GM12878 (cell line): ENCODE results near the gene HMCN1. TPM values are rescaled to one million over a fixed set of nuclear protein-coding genes. Genes with fewer than 3 reads are reported as not detected.

Experiments used
- ATAC-seq: fragments of 200-7000 bp; cut with Tn5 transposase; 3 replicates; pipeline ENCODE4 v1.9.1; 2020; ENCODE audit warnings: mild to moderate bottlenecking, moderate library complexity
- BruUV-seq: library from RNA; stranded (reverse); fragments of 400-500 nt; replicated peaks from 2 replicates; lab custom pipeline; 2021; lab: Mats Ljungman, UMichigan
- CTCF ChIA-PET: fragments of 300-600 bp; sonication (Branson Sonifier 250); formaldehyde crosslinking; extraction: SDS; loops from one replicate; lab custom pipeline; 2021; ENCODE audit warnings: inconsistent platforms; lab: Yijun Ruan, JAX
- POLR2A ChIA-PET: fragments of 350-600 bp; formaldehyde crosslinking; extraction: SDS; loops from one replicate; lab custom pipeline; 2021; ENCODE audit warnings: inconsistent platforms; lab: Charles Lee
- RAD21 ChIA-PET: fragments of 300-600 bp; sonication (Branson Sonifier 250); formaldehyde crosslinking; loops from one replicate; lab custom pipeline; 2023; ENCODE audit warnings: antibody characterized with exemption; ENCODE audit not compliant: unreplicated experiment; lab: Charles Lee
- SMC1A ChIA-PET: fragments of 300-600 bp; sonication (Branson Sonifier 250); formaldehyde crosslinking; loops from one replicate; lab custom pipeline; 2023; ENCODE audit not compliant: unreplicated experiment, uncharacterized antibody; lab: Charles Lee
- DNase-seq: peaks from one replicate; pipeline ENCODE4 v3.0.0-alpha.2; 2011; ENCODE audit warnings: low read depth, low spot score
- FAIRE-seq: peaks from 3 replicates; lab custom pipeline; 2011; peaks lifted over from hg19 to GRCh38; lab: Jason Lieb, UNC
- H2AFZ ChIP-seq: 2 replicates; pipeline ENCODE4 v1.6.0; 2011; ENCODE audit warnings: low read depth, low read length, control low read depth; ENCODE audit not compliant: control insufficient read depth
- H3K27ac ChIP-seq: 2 replicates; pipeline ENCODE4 v1.5.1; 2011; ENCODE audit warnings: control low read depth; ENCODE audit not compliant: control insufficient read depth, insufficient read depth
- H3K27me3 ChIP-seq, 2 experiments: replicated peaks in 1 of 2; 2 replicates each; pipeline versions ENCODE4 v1.6.0 to v1.6.1; 2011; ENCODE audit warnings: low read length in 1 of 2; ENCODE audit not compliant: control insufficient read depth in 2 of 2, insufficient read depth in 2 of 2
- H3K36me3 ChIP-seq, 2 experiments: 2 replicates each; pipeline ENCODE4 v1.5.1; 2011; ENCODE audit warnings: low read length in 1 of 2; ENCODE audit not compliant: control insufficient read depth in 2 of 2, insufficient read depth in 2 of 2
- H3K4me1 ChIP-seq: 2 replicates; pipeline ENCODE4 v1.6.1; 2011; ENCODE audit warnings: mild to moderate bottlenecking, low read length, moderate library complexity, mixed read lengths; ENCODE audit not compliant: control insufficient read depth, insufficient read depth
- H3K4me2 ChIP-seq: 2 replicates; pipeline ENCODE4 v1.6.0; 2011; ENCODE audit warnings: control low read depth; ENCODE audit not compliant: control insufficient read depth, insufficient read depth
- H3K4me3 ChIP-seq: fragments of 200-600 bp; sonication (generic); 2 replicates; pipeline ENCODE4 v1.5.1; 2016
- H3K79me2 ChIP-seq: 2 replicates; pipeline ENCODE4 v1.6.0; 2011; ENCODE audit warnings: low read length; ENCODE audit not compliant: control insufficient read depth, insufficient read depth
- H3K9ac ChIP-seq: 2 replicates; pipeline ENCODE4 v1.8.0; 2011; ENCODE audit warnings: low read length, control low read depth, mixed read lengths; ENCODE audit not compliant: control insufficient read depth, insufficient read depth
- H3K9me3 ChIP-seq: replicated peaks from 3 replicates; pipeline ENCODE4 v1.5.1; 2011; ENCODE audit warnings: mild to moderate bottlenecking, low read length; ENCODE audit not compliant: control insufficient read depth, insufficient read depth
- H4K20me1 ChIP-seq: 2 replicates; pipeline ENCODE4 v1.6.0; 2011; ENCODE audit not compliant: control insufficient read depth, insufficient read depth
- ATF7 ChIP-seq: fragments of 450-650 bp; IDR thresholded peaks from 2 replicates; pipeline ENCODE4 v1.6.1; 2016; ENCODE audit warnings: low read depth, mild to moderate bottlenecking
- BACH1 ChIP-seq: fragments of 450-650 bp; IDR thresholded peaks from 2 replicates; pipeline ENCODE4 v1.6.1; 2017; ENCODE audit warnings: mild to moderate bottlenecking, borderline replicate concordance
- CREB1 ChIP-seq: IDR thresholded peaks from 2 replicates; pipeline ENCODE4 v1.6.1; 2012; ENCODE audit warnings: low read depth, mild to moderate bottlenecking, inconsistent platforms
- E2F4 ChIP-seq: IDR thresholded peaks from 2 replicates; pipeline ENCODE4 v1.6.1; 2012; ENCODE audit warnings: low read depth, low read length, improper control_type of control experiment
- EP300 ChIP-seq, 2 experiments: fragments of 150-350 bp in 1 of 2; IDR thresholded peaks; 2 replicates each; pipeline ENCODE4 v1.6.1; 2011 to 2012; ENCODE audit warnings: low read depth in 2 of 2, low read length in 2 of 2, borderline replicate concordance in 1 of 2, improper control_type of control experiment in 1 of 2, inconsistent platforms in 1 of 2; ENCODE audit not compliant: control insufficient read depth in 1 of 2
- ETV6 ChIP-seq, 2 experiments: fragments of 450-650 bp in 1 of 2; IDR thresholded peaks in 1 of 2; conservative IDR thresholded peaks in 1 of 2; 2 replicates each; pipeline ENCODE4 v1.6.1; 2014; ENCODE audit warnings: antibody characterized with exemption in 1 of 2, borderline replicate concordance in 1 of 2, low read depth in 1 of 2, mild to moderate bottlenecking in 1 of 2, moderate library complexity in 1 of 2
- IKZF1 ChIP-seq: fragments of 450-650 bp; conservative IDR thresholded peaks from 2 replicates; pipeline ENCODE4 v1.6.1; 2017; ENCODE audit warnings: antibody characterized with exemption, mild to moderate bottlenecking
- KLF5 ChIP-seq: fragments of 450-650 bp; IDR thresholded peaks from 2 replicates; pipeline ENCODE4 v1.6.1; 2014; ENCODE audit warnings: mild to moderate bottlenecking; ENCODE audit not compliant: partially characterized antibody
- MEF2A ChIP-seq: IDR thresholded peaks from 2 replicates; pipeline ENCODE4 v1.6.1; 2011; ENCODE audit warnings: low read depth, mild to moderate bottlenecking, low read length, moderate library complexity; ENCODE audit not compliant: insufficient read depth
- NFYB ChIP-seq: IDR thresholded peaks from 2 replicates; pipeline ENCODE4 v1.6.1; 2011; ENCODE audit warnings: low read depth, mild to moderate bottlenecking, low read length, improper control_type of control experiment, moderate library complexity; ENCODE audit not compliant: insufficient read depth
- NR2F1 ChIP-seq: fragments of 450-650 bp; conservative IDR thresholded peaks from 2 replicates; pipeline ENCODE4 v1.6.1; 2017; ENCODE audit warnings: mild to moderate bottlenecking
- PML ChIP-seq: IDR thresholded peaks from 2 replicates; pipeline ENCODE4 v1.6.1; 2012; ENCODE audit warnings: low read length, inconsistent platforms
- POLR2AphosphoS5 ChIP-seq: IDR thresholded peaks from 2 replicates; pipeline ENCODE4 v1.6.1; 2011; ENCODE audit warnings: mild to moderate bottlenecking, low read length, inconsistent platforms
- RUNX3 ChIP-seq: IDR thresholded peaks from 2 replicates; pipeline ENCODE4 v1.6.1; 2012; ENCODE audit warnings: low read length, inconsistent platforms
- SRF ChIP-seq, 2 experiments: IDR thresholded peaks; 2 replicates each; pipeline ENCODE4 v1.6.1; 2011; ENCODE audit warnings: low read depth in 2 of 2, low read length in 2 of 2, mild to moderate bottlenecking in 1 of 2, moderate library complexity in 1 of 2
- YBX1 ChIP-seq: fragments of 450-650 bp; IDR thresholded peaks from 2 replicates; pipeline ENCODE4 v1.6.1; 2016; ENCODE audit warnings: antibody characterized with exemption
- ZNF207 ChIP-seq: fragments of 450-650 bp; IDR thresholded peaks from 2 replicates; pipeline ENCODE4 v1.6.1; 2014; ENCODE audit warnings: antibody characterized with exemption, mild to moderate bottlenecking, borderline replicate concordance
- ZNF24 ChIP-seq: fragments of 450-650 bp; IDR thresholded peaks from 2 replicates; pipeline ENCODE4 v1.6.1; 2017; ENCODE audit warnings: antibody characterized with exemption, mild to moderate bottlenecking
- ZNF274 ChIP-seq: IDR thresholded peaks from one replicate; pipeline ENCODE4 v1.8.0; 2011; ENCODE audit not compliant: insufficient read length, insufficient read depth
- WGBS: methylation state at CpG from one replicate; pipeline ENCODE4 v1.1.6; 2016; ENCODE audit warnings: low lambda C conversion rate; ENCODE audit not compliant: insufficient replicate concordance, insufficient coverage; ENCODE audit errors: missing lambda C conversion rate; 5-methylcytosine and 5-hydroxymethylcytosine counted together
- in situ Hi-C: fragments of 300-500 bp; cut with MboI; formaldehyde crosslinking; loops from 9 replicates; pipeline ENCODE4 v1.14.3; 2018; ENCODE audit warnings: mixed read lengths
- intact Hi-C: fragments of 100-400 bp; cut with micrococcal nuclease; formaldehyde crosslinking; loops from one replicate; pipeline ENCODE4 v1.14.2; 2022; ENCODE audit not compliant: unreplicated experiment
- polyA plus RNA-seq, 11 experiments: library from polyadenylated mRNA; depleted of rRNA in 4 of 11; unstranded in 6 of 11; stranded (reverse) in 5 of 11; fragments of >200 nt; fragmentation: Nextera tagmentation in 4 of 11; fragmentation: Illumina TruSeq in 1 of 11; extraction: Ambion mirVana in 4 of 11; extraction: Trizol in 1 of 11; gene quantifications; 1 replicate in 1 of 11; 2 replicates in 10 of 11; pipeline versions ENCODE4 v1.2.1 to v1.2.3, GENCODE V29; 2011 to 2016; ENCODE audit warnings: inconsistent platforms in 2 of 11, missing spikeins in 2 of 11, low read depth in 1 of 11
- total RNA-seq, 4 experiments: library from RNA; depleted of rRNA in 3 of 4; stranded (reverse); fragments of >200 nt in 3 of 4; fragmentation: Illumina TruSeq in 1 of 4; extraction: Trizol in 1 of 4; gene quantifications; 2 replicates each; pipeline versions ENCODE4 v1.2.1 to v1.2.3, GENCODE V29; 2013 to 2021

HMCN1 gene
- total and polyA plus RNA-seq, 10 of the 15 experiments (the other 5 are each of a cell fraction or from before 2014, with no cell fraction given) = under 0.01 to 0.07 TPM; not detected in 8

- WGBS = 0% methylated on average over 1 of the region's 1 CpG
- no peak for ATAC-seq
- no peak overlapping the region for H3K9ac ChIP-seq
- H2AFZ ChIP-seq = no peak overlapping the region
- no peaks in the 10 kb centered on the region for H3K27me3 ChIP-seq
- ChIA-PET CTCF (no interaction called here), SMC1A (no interaction called here), RAD21 (no interaction called here), POLR2A (no interaction called here)
- no peak for FAIRE-seq
- H3K9me3 ChIP-seq = no peaks in the 10 kb centered on the region
- H3K4me2 ChIP-seq = no peak overlapping the region
- H3K79me2 ChIP-seq = no peaks in the 10 kb centered on the region
- intact Hi-C loops (loop anchor here (10.0 kb wide), 1 partner anchor 63 kb away; no protein-coding TSS in a partner anchor), in situ Hi-C loops (no loop called here)
- H3K36me3 ChIP-seq = no peaks in the 10 kb centered on the region
- no peak for DNase-seq
- no peaks in the 10 kb centered on the region for H4K20me1 ChIP-seq
- H3K4me1 ChIP-seq = no peaks in the 10 kb centered on the region
- BruUV-seq = no TSS peak
- no peak overlapping the region for H3K27ac ChIP-seq
- H3K4me3 ChIP-seq = no peak overlapping the region
- TF ChIP-seq PML (no peak), E2F4 (no peak), IKZF1 (no peak), SRF (IDR thresholded peaks at IDR 0.05; ENCODE audit: low read depth in 2 of 2, low read length in 2 of 2) (no peak), YBX1 (no peak), BACH1 (no peak), ZNF207 (no peak), NR2F1 (no peak), EP300 (IDR thresholded peaks at IDR 0.05; ENCODE audit: borderline replicate concordance in 1 of 2, control insufficient read depth in 1 of 2, low read depth in 2 of 2, low read length in 2 of 2) (no peak), ZNF274 (no peak), KLF5 (no peak), ATF7 (no peak), ZNF24 (no peak), RUNX3 (no peak), NFYB (no peak), POLR2AphosphoS5 (no peak), ETV6 (conservative IDR thresholded peaks at IDR 0.05 in 1 of 2, IDR thresholded peaks at IDR 0.05 in 1 of 2; ENCODE audit: borderline replicate concordance in 1 of 2, low read depth in 1 of 2) (no peak), CREB1 (no peak), MEF2A (no peak)
Measured at GRCh38 chr1:186102107-186102506, 367.9 kb downstream of the HMCN1 start.
